HG03039 (cell line): ENCODE data around the gene SCYGR3.

Experiments
- ATAC-seq: cut with Tn5 transposase; IDR thresholded peaks from one replicate; pipeline ENCODE4 v1.9.1; 2021; ENCODE audit warnings: mild to moderate bottlenecking, moderate library complexity; ENCODE audit not compliant: unreplicated experiment

Gene SCYGR3

DNA sequence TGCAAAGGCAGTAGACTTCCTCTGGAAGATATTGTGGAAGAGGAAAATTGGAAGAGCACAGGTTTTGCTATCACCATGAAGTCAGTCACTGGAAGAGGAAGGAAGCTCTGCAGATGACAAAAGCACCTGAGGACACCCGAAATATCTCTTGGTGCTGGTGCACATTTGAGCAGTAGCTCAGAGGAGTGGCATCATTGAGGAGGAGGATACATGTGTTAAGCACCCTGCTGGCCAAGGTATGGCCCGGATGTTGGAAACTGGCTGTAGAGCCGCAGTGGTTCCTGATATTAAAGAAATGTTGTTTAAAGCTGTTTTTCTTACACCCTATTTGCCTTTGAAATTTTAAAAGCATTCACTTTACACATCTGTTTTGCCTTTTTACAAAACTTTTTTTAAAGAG, 48.6 kb downstream of the SCYGR3 start:
- no peak for ATAC-seq

DNA sequence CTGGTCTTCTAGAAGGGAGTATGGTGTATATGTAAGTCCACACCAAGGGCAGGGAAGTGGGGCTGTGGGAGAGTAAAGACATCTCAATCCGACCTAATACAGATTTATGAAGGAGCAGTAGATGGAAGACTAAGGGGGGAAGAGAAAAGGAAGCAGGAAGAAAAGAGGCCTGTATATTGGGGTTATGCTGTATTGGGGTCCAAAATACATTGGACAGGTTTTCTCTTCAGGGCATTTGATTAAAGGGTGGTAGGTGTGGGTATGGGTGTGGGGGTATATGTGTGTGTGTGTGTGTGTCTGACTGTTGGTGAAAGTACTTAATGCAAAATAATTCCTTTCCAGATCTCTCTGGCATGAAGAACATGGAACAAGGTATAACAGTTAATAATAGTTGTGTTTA, 49.6 kb downstream of the SCYGR3 start:
- ATAC-seq: no peak
